Large intestine (tissue), 3 donors: ENCODE data around the gene SYCE1. TPM values are rescaled to one million over a fixed set of nuclear protein-coding genes. Genes with fewer than 3 reads are reported as not detected.
"Not testable (repeated sequence)": the region's sequence is repeated elsewhere in the genome, so short reads cannot be mapped to it uniquely, and the experiment has no call there.

ENCODE experiments used
- DNase-seq, 2 donors: peaks; one replicate each; pipeline versions ENCODE4 v3.0.0 to v3.0.0-alpha.2; 2013
- H3K27ac ChIP-seq: one replicate; pipeline ENCODE4 v1.5.1; 2013; ENCODE audit warnings: low read length
- H3K27me3 ChIP-seq: 2 replicates; pipeline ENCODE4 v1.6.1; 2013; ENCODE audit warnings: low read length; ENCODE audit not compliant: control insufficient read depth, insufficient read depth
- H3K36me3 ChIP-seq: 2 replicates; pipeline ENCODE4 v1.6.1; 2013; ENCODE audit warnings: low read length; ENCODE audit not compliant: control insufficient read depth, insufficient read depth
- H3K4me1 ChIP-seq: one replicate; pipeline ENCODE4 v1.6.1; 2013; ENCODE audit warnings: low read length; ENCODE audit not compliant: control insufficient read depth, insufficient read depth
- H3K4me3 ChIP-seq: one replicate; pipeline ENCODE4 v1.5.1; 2013; ENCODE audit warnings: low read length
- H3K9me3 ChIP-seq: one replicate; pipeline ENCODE4 v1.6.1; 2013; ENCODE audit warnings: mild to moderate bottlenecking, low read depth, low read length, moderate library complexity; ENCODE audit not compliant: control insufficient read depth
- WGBS: methylation state at CpG from one replicate; pipeline ENCODE4 v1.1.5; 2013; ENCODE audit warnings: low lambda C conversion rate; ENCODE audit not compliant: insufficient coverage; 5-methylcytosine and 5-hydroxymethylcytosine counted together
- polyA plus RNA-seq: library from polyadenylated mRNA; unstranded; fragments of 120-200 nt; gene quantifications from one replicate; pipeline ENCODE4 v1.2.1, GENCODE V29; 2013

The SYCE1 gene
- polyA plus RNA-seq, 1 donor: 0.51 TPM

- H3K9me3 ChIP-seq: peaks cover 10% of the 10 kb centered on the region
- no peaks in the 10 kb centered on the region for H3K4me1 ChIP-seq
- H3K36me3 ChIP-seq: no peaks in the 10 kb centered on the region
- H3K27ac ChIP-seq: no peak overlapping the region
- no peaks in the 10 kb centered on the region for H3K27me3 ChIP-seq
- DNase-seq: no peak
- no peak overlapping the region for H3K4me3 ChIP-seq
- no CpG with 5 or more reads among the region's 13 CpGs for WGBS
Observed at GRCh38 chr10:133590226-133590969, 25.0 kb upstream of the SYCE1 start.

- not testable (repeated sequence) for H3K4me3 ChIP-seq, H3K36me3 ChIP-seq, H3K27me3 ChIP-seq, DNase-seq, H3K4me1 ChIP-seq, H3K27ac ChIP-seq, H3K9me3 ChIP-seq
- WGBS: no CpG with 5 or more reads among the region's 31 CpGs
Observed at GRCh38 chr10:133577037-133577436, 11.7 kb upstream of the SYCE1 start.

- not testable (repeated sequence) for H3K27me3 ChIP-seq, H3K4me1 ChIP-seq, H3K4me3 ChIP-seq, DNase-seq, H3K36me3 ChIP-seq, H3K9me3 ChIP-seq, H3K27ac ChIP-seq
- 73% methylated on average over 1 of the region's 1 CpG for WGBS
Observed at GRCh38 chr10:133573460-133573859, 8.1 kb upstream of the SYCE1 start.

- no CpG with 5 or more reads among the region's 11 CpGs for WGBS
- H3K9me3 ChIP-seq: peaks cover 12% of the 10 kb centered on the region
- H3K4me1 ChIP-seq, H3K36me3 ChIP-seq, H3K4me3 ChIP-seq, H3K27me3 ChIP-seq, H3K27ac ChIP-seq, DNase-seq: not testable (repeated sequence)
Observed at GRCh38 chr10:133572055-133572454, 6.7 kb upstream of the SYCE1 start.

GRCh38 chr10:133569801-133570200 is 4.4 kb upstream of the SYCE1 start:
- peaks cover 34% of the 10 kb centered on the region for H3K9me3 ChIP-seq
- H3K36me3 ChIP-seq, H3K4me1 ChIP-seq, DNase-seq, H3K4me3 ChIP-seq, H3K27ac ChIP-seq, H3K27me3 ChIP-seq: not testable (repeated sequence)
- WGBS: no CpG with 5 or more reads among the region's 21 CpGs

- WGBS: no CpG with 5 or more reads among the region's 80 CpGs
- H3K4me3 ChIP-seq, H3K27me3 ChIP-seq, H3K36me3 ChIP-seq, H3K4me1 ChIP-seq, DNase-seq, H3K27ac ChIP-seq: not testable (repeated sequence)
- H3K9me3 ChIP-seq: peaks cover 35% of the 10 kb centered on the region
Observed at GRCh38 chr10:133568831-133569527, 3.6 kb upstream of the SYCE1 start.

GRCh38 chr10:133568287-133568614 is 2.9 kb upstream of the SYCE1 start:
- WGBS: no CpG with 5 or more reads among the region's 22 CpGs

GRCh38 chr10:133567609-133568286 is 2.4 kb upstream of the SYCE1 start:
- Histone ChIP-seq H3K9me3 (peaks cover 35% of the 10 kb centered on the region), H3K27ac (no peak overlapping the region), H3K4me1 (no peaks in the 10 kb centered on the region), H3K4me3 (no peak overlapping the region), H3K27me3 (peaks cover 2% of the 10 kb centered on the region), H3K36me3 (no peaks in the 10 kb centered on the region)
- DNase-seq: no peak
- no CpG with 5 or more reads among the region's 29 CpGs for WGBS

More at GRCh38 chr10:133568287-133568614, 2.9 kb upstream of the SYCE1 start:
- peaks cover 2% of the 10 kb centered on the region for H3K27me3 ChIP-seq
- no peak overlapping the region for H3K4me3 ChIP-seq
- peaks cover 35% of the 10 kb centered on the region for H3K9me3 ChIP-seq
- DNase-seq: no peak
- H3K36me3 ChIP-seq: no peaks in the 10 kb centered on the region
- H3K27ac ChIP-seq: no peak overlapping the region
- no peaks in the 10 kb centered on the region for H3K4me1 ChIP-seq

GRCh38 chr10:133567119-133567518 is 1.7 kb upstream of the SYCE1 start:
- Histone ChIP-seq H3K9me3 (peaks cover 35% of the 10 kb centered on the region), H3K27ac (no peak overlapping the region), H3K4me1 (no peaks in the 10 kb centered on the region), H3K27me3 (peaks cover 2% of the 10 kb centered on the region), H3K36me3 (no peaks in the 10 kb centered on the region), H3K4me3 (no peak overlapping the region)
- no peak for DNase-seq
- no CpG with 5 or more reads among the region's 5 CpGs for WGBS

GRCh38 chr10:133564816-133565215 is 567 bp downstream of the SYCE1 start:
- Histone ChIP-seq H3K27me3 (peaks cover 2% of the 10 kb centered on the region), H3K4me1 (no peaks in the 10 kb centered on the region), H3K27ac (no peak overlapping the region), H3K9me3 (peaks cover 35% of the 10 kb centered on the region), H3K4me3 (no peak overlapping the region), H3K36me3 (no peaks in the 10 kb centered on the region)
- no peak for DNase-seq
- WGBS: no CpG with 5 or more reads among the region's 12 CpGs
